Bronchial epithelial cell (primary cell): ENCODE measurements around the gene SENP1. TPM values are rescaled to one million over a fixed set of nuclear protein-coding genes. Genes with fewer than 3 reads are reported as not detected.

Source experiments
- DNase-seq: peaks from one replicate; pipeline ENCODE4 v3.0.0-alpha.2; 2010; ENCODE audit warnings: low read depth
- FAIRE-seq: peaks from 2 replicates; lab custom pipeline; 2011; peaks lifted over from hg19 to GRCh38; lab: Jason Lieb, UNC
- H3K27me3 ChIP-seq: 2 replicates; pipeline ENCODE4 v1.5.1; 2011; ENCODE audit warnings: low read length; ENCODE audit not compliant: control insufficient read depth, insufficient read depth
- H3K36me3 ChIP-seq: 2 replicates; pipeline ENCODE4 v1.5.1; 2011; ENCODE audit warnings: low read length; ENCODE audit not compliant: control insufficient read depth, insufficient read depth
- H3K4me3 ChIP-seq: 2 replicates; pipeline ENCODE4 v1.5.1; 2011; ENCODE audit warnings: mild to moderate bottlenecking, low read depth, low read length, control low read depth
- CTCF ChIP-seq: IDR thresholded peaks from 2 replicates; pipeline ENCODE4 v1.5.1; 2011; ENCODE audit warnings: mild to moderate bottlenecking, moderate library complexity, low read length, control low read depth, inconsistent platforms; ENCODE audit not compliant: insufficient read depth, severe bottlenecking
- total RNA-seq: library from RNA; depleted of rRNA; stranded (reverse); fragments of >200 nt; gene quantifications from 2 replicates; pipeline ENCODE4 v1.2.1, GENCODE V29; 2014

The SENP1 gene
- total RNA-seq, 1 donor from 2014 or later: 10.8 TPM

GRCh38 chr12:48075832-48076231, 30.0 kb downstream of the SENP1 start:
- Histone ChIP-seq H3K36me3 (no peaks in the 10 kb centered on the region), H3K4me3 (no peak overlapping the region), H3K27me3 (no peaks in the 10 kb centered on the region)
- no peak for FAIRE-seq
- no peak for TF ChIP-seq CTCF
- DNase-seq: peak; percentile 6

- no peak for TF ChIP-seq CTCF
- no peaks in the 10 kb centered on the region for H3K27me3 ChIP-seq
- FAIRE-seq (no peak), DNase-seq (no peak)
- no peak overlapping the region for H3K4me3 ChIP-seq
- no peaks in the 10 kb centered on the region for H3K36me3 ChIP-seq
Measured at GRCh38 chr12:48074266-48074665, 31.6 kb downstream of the SENP1 start.

- no peak for TF ChIP-seq CTCF
- H3K4me3 ChIP-seq: no peak overlapping the region
- FAIRE-seq (no peak), DNase-seq (no peak)
- H3K36me3 ChIP-seq: peaks cover under 1% of the 10 kb centered on the region
- H3K27me3 ChIP-seq: no peaks in the 10 kb centered on the region
Measured at GRCh38 chr12:48072266-48072665, 33.6 kb downstream of the SENP1 start.

DNA sequence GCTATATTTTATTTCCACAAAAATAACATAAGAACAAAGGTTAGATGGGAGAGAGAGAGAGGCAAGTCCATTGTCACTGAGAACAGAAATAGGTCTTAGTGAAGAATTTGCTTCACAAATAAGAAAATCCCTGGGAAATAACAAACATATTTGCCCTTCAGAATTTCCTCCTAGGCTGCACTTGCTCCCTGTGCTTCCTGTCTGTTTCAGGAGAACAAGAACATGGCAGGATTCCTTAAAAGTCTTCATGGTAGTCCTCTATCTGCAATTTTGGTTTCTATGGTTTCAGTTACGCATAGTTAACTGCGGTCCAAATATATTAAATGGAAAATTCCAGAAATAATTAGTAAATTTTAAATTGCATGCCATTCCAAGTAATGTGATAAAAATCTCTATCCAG, 34.1 kb downstream of the SENP1 start:
- H3K27me3 ChIP-seq: no peaks in the 10 kb centered on the region
- H3K36me3 ChIP-seq: peaks cover 1% of the 10 kb centered on the region
- FAIRE-seq (no peak), DNase-seq (no peak)
- H3K4me3 ChIP-seq: no peak overlapping the region
- no peak for TF ChIP-seq CTCF

- no peaks in the 10 kb centered on the region for H3K27me3 ChIP-seq
- FAIRE-seq (no peak), DNase-seq (no peak)
- TF ChIP-seq CTCF: no peak
- H3K36me3 ChIP-seq: peaks cover 1% of the 10 kb centered on the region
- H3K4me3 ChIP-seq: no peak overlapping the region
Measured at GRCh38 chr12:48070731-48071130, 35.1 kb downstream of the SENP1 start.

DNA sequence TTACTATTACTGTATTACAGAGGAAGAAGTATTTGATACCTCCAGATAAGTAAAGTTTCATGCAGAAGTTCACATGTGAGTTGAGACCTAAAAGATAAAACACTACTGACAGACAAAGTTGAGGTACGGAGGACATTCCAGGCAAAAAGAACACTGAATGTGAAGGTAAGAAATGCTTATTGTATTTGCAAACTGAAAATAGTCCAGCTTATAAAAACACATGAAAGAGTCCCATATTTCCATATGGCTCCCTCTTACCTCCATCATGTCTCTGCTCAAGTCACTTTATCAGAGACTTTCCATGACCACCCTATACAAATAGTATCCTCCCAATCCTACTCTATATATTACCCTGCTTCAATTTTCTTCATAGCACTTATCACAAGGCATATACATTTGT, 35.8 kb downstream of the SENP1 start:
- H3K4me3 ChIP-seq: no peak overlapping the region
- peaks cover 1% of the 10 kb centered on the region for H3K36me3 ChIP-seq
- no peaks in the 10 kb centered on the region for H3K27me3 ChIP-seq
- DNase-seq (no peak), FAIRE-seq (no peak)
- no peak for TF ChIP-seq CTCF
